ENCODE data around the gene TNNI2.

TNNI2 gene

GRCh38 chr11:1830322-1831223 is 8.2 kb upstream of the TNNI2 start:
- in situ Hi-C loops (cut with MboI; ENCODE audit: low pct_unique_long_range_greater_than_20kb, low sequenced_read_pairs), result no loop called here
- no peak for DNase-seq

GRCh38 chr11:1831338-1832210 is 7.2 kb upstream of the TNNI2 start:
- in situ Hi-C loops (cut with MboI; ENCODE audit: low pct_unique_long_range_greater_than_20kb, low sequenced_read_pairs), result no loop called here
- DNase-seq, result no peak

- DNase-seq, result peak; percentile 51
- in situ Hi-C loops (cut with MboI; ENCODE audit: low pct_unique_long_range_greater_than_20kb, low sequenced_read_pairs), result no loop called here
Observed at GRCh38 chr11:1832211-1832919, 6.4 kb upstream of the TNNI2 start.

GRCh38 chr11:1832920-1833295 is 5.9 kb upstream of the TNNI2 start:
- in situ Hi-C loops (cut with MboI; ENCODE audit: low pct_unique_long_range_greater_than_20kb, low sequenced_read_pairs), result no loop called here
- no peak for DNase-seq

DNA sequence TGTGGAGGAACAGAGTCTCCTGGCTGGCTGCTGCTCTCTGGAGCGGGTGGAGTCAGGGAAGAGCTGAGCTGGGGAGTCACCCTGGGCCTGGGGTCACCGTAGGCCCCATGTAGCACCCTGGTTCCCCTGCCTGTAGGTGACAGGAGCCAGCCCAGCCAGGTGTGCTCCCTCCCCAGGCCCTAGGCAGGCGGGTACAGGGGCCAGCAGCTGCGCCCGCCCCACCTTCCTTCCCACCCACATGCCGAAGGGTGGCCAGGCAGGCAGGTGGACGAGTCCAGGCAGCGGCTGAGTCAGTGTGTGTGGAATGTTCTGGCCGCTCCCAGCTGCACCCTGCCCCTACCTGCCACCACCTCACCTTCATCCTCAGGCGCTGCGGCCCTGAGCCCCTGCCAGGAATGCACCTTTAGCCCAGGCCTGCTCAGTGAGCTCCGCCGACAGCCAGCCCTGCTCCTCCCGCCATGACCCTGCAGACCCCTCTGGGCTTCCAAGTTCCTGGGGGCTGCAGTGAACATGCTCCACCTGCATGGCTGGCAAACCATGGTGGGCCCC is 4.6 kb upstream of the TNNI2 start:
- in situ Hi-C loops (cut with MboI; ENCODE audit: low pct_unique_long_range_greater_than_20kb, low sequenced_read_pairs), result no loop called here
- DNase-seq, result no peak

- no peak for DNase-seq
- in situ Hi-C loops (cut with MboI; ENCODE audit: low pct_unique_long_range_greater_than_20kb, low sequenced_read_pairs), result no loop called here
Observed at GRCh38 chr11:1834779-1835670, 3.8 kb upstream of the TNNI2 start, which contains the start of gene SYT8. SYT8 (plus strand) TSS chr11:1834990; CDS start chr11:1835106, 116 bp downstream.

GRCh38 chr11:1835671-1836010 is 3.1 kb upstream of the TNNI2 start:
- in situ Hi-C loops (cut with MboI; ENCODE audit: low pct_unique_long_range_greater_than_20kb, low sequenced_read_pairs), result no loop called here
- no peak for DNase-seq

GRCh38 chr11:1836011-1836945 is 2.5 kb upstream of the TNNI2 start:
- in situ Hi-C loops (cut with MboI; ENCODE audit: low pct_unique_long_range_greater_than_20kb, low sequenced_read_pairs), result no loop called here
- DNase-seq, result no peak

- DNase-seq, result peak; percentile 69
- in situ Hi-C loops (cut with MboI; ENCODE audit: low pct_unique_long_range_greater_than_20kb, low sequenced_read_pairs), result no loop called here
Observed at GRCh38 chr11:1837171-1838076, 1.4 kb upstream of the TNNI2 start.

DNA sequence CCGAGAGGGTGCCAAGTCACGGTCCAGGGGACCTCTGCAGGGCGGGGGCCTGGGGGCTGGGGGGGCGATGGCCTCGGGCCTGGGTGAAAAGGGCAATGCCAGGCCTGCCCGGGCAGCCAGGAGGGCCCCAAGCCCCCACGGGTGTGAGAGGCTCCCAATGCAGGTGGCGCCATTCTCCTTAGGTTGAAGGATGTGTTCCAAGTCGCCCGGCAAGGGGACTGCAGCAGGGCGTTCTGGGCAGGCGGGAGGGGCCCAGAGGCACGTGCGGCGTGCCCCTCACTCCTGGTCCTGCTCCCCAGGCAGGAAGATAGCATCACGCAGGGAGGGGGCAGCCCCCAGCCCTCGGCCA is 730 bp upstream of the TNNI2 start:
- DNase-seq, result no peak
- in situ Hi-C loops (cut with MboI; ENCODE audit: low pct_unique_long_range_greater_than_20kb, low sequenced_read_pairs), result no loop called here

GRCh38 chr11:1839204-1839923 is 583 bp downstream of the TNNI2 start:
- in situ Hi-C loops (cut with MboI; ENCODE audit: low pct_unique_long_range_greater_than_20kb, low sequenced_read_pairs), result no loop called here
- DNase-seq, result no peak

DNA sequence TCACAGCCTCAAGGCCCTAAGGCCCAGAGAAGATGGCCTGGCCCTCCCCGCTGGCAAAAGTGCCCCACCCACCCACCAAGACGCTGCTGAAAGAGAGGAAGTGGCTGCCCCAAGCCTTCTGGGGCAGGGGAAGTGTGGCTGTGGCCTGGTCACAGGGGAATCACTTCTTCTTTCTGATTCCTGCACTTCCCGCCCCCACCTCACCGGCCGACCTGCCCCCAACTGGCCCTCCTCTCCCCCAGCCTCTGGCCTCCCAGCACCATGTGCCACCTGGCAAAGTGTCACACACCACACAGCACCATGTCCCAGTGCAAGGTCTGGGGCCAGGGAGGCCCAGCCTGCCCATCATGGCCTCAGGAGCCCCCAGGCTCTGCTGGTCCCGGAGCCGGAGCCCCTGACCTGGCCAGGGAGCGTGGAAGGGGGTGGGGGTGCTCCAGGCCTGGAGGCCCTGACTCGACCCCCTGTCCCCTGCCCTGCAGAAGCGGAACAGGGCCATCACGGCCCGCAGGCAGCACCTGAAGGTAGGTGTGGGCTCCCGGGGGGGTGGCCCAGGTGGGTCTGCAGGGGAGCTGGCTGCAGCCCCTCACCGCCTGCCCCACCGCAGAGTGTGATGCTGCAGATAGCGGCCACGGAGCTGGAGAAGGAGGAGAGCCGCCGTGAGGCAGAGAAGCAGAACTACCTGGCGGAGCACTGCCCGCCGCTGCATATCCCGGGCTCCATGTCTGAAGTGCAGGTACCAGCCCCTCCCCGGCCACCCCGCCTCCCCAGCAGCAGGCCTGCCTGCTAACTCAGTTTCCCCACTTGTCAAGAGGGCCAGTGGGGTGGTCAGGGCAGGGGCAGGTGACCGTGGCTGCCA is 1.4 kb downstream of the TNNI2 start:
- peak; percentile 69 for DNase-seq
- in situ Hi-C loops (cut with MboI; ENCODE audit: low pct_unique_long_range_greater_than_20kb, low sequenced_read_pairs), result no loop called here

GRCh38 chr11:1840780-1841480 is 2.1 kb downstream of the TNNI2 start:
- DNase-seq, result no peak
- in situ Hi-C loops (cut with MboI; ENCODE audit: low pct_unique_long_range_greater_than_20kb, low sequenced_read_pairs), result no loop called here

DNA sequence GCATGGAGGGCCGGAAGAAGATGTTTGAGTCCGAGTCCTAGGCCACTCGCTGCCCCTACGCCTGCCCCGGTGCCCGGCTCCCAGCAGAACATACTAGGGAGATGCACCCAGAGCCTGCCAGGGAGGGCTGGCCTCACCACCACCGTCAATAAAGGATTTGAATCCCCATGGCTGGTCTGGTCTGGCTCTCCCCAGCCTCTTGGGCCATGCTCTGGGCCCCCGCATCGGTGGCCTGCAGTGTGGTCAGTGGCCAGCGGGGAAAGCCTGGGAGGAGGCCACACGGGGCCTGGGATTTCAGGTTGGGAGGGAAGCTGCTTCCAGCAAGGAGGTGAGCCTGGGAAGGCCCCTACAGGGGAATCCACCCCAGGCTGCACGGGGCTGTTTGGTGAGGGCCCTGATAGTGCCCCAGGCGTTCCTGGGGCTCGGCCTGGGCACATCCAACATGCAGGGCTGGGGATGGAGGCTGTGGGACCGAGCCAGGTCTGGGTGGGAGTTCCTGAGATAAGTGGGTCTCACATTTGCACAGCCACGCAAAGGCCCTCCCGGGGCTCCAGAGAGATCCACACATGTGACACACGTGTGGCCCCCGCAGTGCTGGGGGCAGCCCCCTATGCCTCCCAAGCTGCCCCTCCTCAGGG is 2.8 kb downstream of the TNNI2 start:
- DNase-seq, result no peak
- in situ Hi-C loops (cut with MboI; ENCODE audit: low pct_unique_long_range_greater_than_20kb, low sequenced_read_pairs), result no loop called here

Measured in KBM-7 (cell line).